Esophagus squamous epithelium (tissue), 5 donors: ENCODE measurements around the gene CYTH2. TPM values are rescaled to one million over a fixed set of nuclear protein-coding genes. Genes with fewer than 3 reads are reported as not detected.

Experiments
- DNase-seq: peaks from one replicate; lab custom pipeline; 2025; lab: John Stamatoyannopoulos, UW
- H3K27ac ChIP-seq, 4 donors: fragments of 200-600 bp; sonication (generic); one replicate each; pipeline ENCODE4 v1.5.1; 2016 to 2019; ENCODE audit warnings: mild to moderate bottlenecking in 1 of 4
- H3K27me3 ChIP-seq, 4 donors: fragments of 200-600 bp; sonication (generic); 1 replicate in 3 of 4; 2 replicates in 1 of 4; pipeline versions ENCODE4 v1.5.1 to v1.6.0; 2017 to 2021; ENCODE audit warnings: antibody characterized with exemption in 1 of 4
- H3K36me3 ChIP-seq, 3 donors: fragments of 200-600 bp; sonication (generic); one replicate each; pipeline ENCODE4 v1.5.1; 2016 to 2019
- H3K4me1 ChIP-seq, 3 donors: fragments of 200-600 bp; sonication (generic); one replicate each; pipeline ENCODE4 v1.5.1; 2017 to 2019
- H3K4me3 ChIP-seq, 4 donors: fragments of 200-600 bp; sonication (generic); 1 replicate in 3 of 4; 2 replicates in 1 of 4; pipeline ENCODE4 v1.5.1; 2016 to 2019; ENCODE audit warnings: mild to moderate bottlenecking in 2 of 4, moderate library complexity in 1 of 4
- H3K9me3 ChIP-seq, 3 donors: fragments of 200-600 bp; sonication (generic); one replicate each; pipeline ENCODE4 v1.5.1; 2016 to 2019
- POLR2A ChIP-seq, 4 donors: fragments of 450-650 bp; IDR thresholded peaks; one replicate each; pipeline ENCODE4 v1.6.1; 2017; ENCODE audit warnings: antibody characterized with exemption in 4 of 4, mild to moderate bottlenecking in 4 of 4, moderate library complexity in 3 of 4
- WGBS, 2 donors: methylation state at CpG; one replicate each; pipeline ENCODE4 v1.1.5; 2018; 5-methylcytosine and 5-hydroxymethylcytosine counted together
- intact Hi-C: fragments of 100-400 bp; cut with DNase I; formaldehyde crosslinking; loops from one replicate; pipeline ENCODE4 v1.15.0; 2022
- total RNA-seq, 4 donors: library from RNA; depleted of rRNA; stranded (reverse); fragments of >200 nt; gene quantifications; one replicate each; pipeline ENCODE4 v1.1.0, GENCODE V29; 2016
- TF ChIP-seq, protein P1 (sequence below), 6 experiments: fragments of 450-650 bp in 4 of 6; fragments of 200-600 bp in 2 of 6; sonication (generic) in 2 of 6; IDR thresholded peaks; one replicate each; pipeline ENCODE4 v1.5.1; 2016 to 2019; ENCODE audit warnings: antibody characterized with exemption in 6 of 6, mild to moderate bottlenecking in 4 of 6, moderate library complexity in 4 of 6
- donor health status: DM: yes; HTN: yes; CAD: no.

The CYTH2 gene
- total RNA-seq, 4 donors from 2014 or later: 40.8 to 101 (median 47.8) TPM

DNA sequence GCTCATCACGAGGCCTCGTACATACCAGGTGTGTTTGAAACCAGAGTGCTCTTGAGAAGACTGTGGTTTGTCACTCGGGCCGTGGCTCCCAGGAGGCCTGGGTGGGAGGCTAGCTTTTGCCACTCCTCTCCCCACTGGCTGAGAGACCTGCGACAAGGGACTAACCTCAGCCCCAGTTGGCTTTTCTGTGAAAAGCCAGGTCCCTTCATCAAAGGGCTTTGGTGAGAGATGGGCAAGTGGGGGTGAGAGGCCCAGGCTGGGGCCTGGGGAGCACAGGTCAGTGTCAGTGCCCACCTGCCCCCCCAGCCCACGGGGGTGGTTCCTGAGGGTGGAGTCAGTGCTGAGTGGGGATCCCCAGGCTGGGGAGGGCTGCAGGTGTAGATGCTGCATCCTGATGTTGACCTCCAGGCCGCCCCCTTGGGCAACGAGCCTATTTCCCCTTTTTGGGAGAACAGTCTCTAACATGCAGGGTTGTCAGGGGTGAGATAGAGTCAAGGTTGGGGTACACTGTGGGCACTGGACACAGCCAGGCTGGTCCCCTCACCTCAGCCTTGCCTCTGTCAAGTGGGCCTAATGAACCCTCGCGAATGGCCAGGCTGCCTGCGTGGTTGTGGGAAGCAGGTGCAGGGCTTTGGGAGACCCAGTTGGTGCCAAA lies 13.1 kb upstream of the CYTH2 start:
- Histone ChIP-seq H3K9me3 (no peaks in the 10 kb centered on the region), H3K27ac (no peak overlapping the region), H3K27me3 (no peaks in the 10 kb centered on the region), H3K36me3 (peaks cover 20 to 79% (median 34%) of the 10 kb centered on the region in 3 donors), H3K4me3 (no peak overlapping the region), H3K4me1 (peaks cover 0 to 13% (median 0%) of the 10 kb centered on the region in 3 donors)
- intact Hi-C loops: no loop called here
- TF ChIP-seq POLR2A (IDR thresholded peaks at IDR 0.05): no peak
- TF ChIP-seq, protein P1, sequence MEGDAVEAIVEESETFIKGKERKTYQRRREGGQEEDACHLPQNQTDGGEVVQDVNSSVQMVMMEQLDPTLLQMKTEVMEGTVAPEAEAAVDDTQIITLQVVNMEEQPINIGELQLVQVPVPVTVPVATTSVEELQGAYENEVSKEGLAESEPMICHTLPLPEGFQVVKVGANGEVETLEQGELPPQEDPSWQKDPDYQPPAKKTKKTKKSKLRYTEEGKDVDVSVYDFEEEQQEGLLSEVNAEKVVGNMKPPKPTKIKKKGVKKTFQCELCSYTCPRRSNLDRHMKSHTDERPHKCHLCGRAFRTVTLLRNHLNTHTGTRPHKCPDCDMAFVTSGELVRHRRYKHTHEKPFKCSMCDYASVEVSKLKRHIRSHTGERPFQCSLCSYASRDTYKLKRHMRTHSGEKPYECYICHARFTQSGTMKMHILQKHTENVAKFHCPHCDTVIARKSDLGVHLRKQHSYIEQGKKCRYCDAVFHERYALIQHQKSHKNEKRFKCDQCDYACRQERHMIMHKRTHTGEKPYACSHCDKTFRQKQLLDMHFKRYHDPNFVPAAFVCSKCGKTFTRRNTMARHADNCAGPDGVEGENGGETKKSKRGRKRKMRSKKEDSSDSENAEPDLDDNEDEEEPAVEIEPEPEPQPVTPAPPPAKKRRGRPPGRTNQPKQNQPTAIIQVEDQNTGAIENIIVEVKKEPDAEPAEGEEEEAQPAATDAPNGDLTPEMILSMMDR (IDR thresholded peaks at IDR 0.05): no peak
- no peak for DNase-seq
- WGBS, 2 donors: 80 to 97% methylated on average over 1 to 5 of the region's 11 CpGs

DNA sequence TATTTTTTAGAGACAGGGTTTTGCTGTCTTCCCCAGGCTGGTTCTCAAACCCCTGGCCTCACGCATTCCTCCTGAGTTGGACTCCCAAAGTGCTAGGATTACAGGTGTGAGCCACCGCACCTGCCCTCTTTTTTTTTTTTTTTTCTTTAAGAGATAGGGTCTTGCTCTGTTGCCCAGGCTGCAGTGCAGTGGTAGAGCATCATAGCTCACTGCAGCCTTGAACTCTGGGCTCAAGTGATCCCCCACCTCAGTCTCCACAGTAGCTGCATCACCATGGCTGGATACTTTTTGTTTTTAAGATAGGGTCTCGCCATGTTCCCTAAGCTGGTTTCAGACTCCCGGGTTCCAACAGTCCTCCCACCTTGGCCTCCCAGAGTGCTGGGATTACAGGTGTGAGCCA lies 12.3 kb upstream of the CYTH2 start:
- 91 to 97% methylated on average over 4 of the region's 4 CpGs for WGBS, 2 donors
- intact Hi-C loops: no loop called here
- no peak for DNase-seq

DNA sequence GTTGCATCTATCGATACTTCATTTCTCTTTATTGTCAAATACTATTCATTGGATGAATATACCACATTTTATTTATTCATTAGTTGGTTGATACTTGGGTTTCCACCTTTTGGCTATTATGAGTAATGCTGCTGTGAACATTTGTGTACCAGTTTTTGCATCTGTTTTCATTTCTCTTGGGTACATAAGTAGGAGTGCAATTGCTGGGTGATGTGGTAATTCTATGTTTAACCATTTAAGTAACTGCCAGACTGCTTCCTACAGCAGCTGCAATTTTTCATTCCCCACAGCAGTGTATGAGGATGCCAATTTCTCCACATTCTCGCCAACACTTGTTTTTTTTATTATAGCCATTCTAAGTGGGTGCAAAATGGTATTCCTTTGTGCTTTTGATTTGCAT lies 11.2 kb upstream of the CYTH2 start:
- WGBS, 2 donors: 83 to 90% methylated on average over 2 of the region's 2 CpGs
- no peak overlapping the region for H3K27ac ChIP-seq
- H3K4me1 ChIP-seq: peaks cover 0 to 2% (median 0%) of the 10 kb centered on the region in 3 donors
- no peaks in the 10 kb centered on the region for H3K27me3 ChIP-seq
- H3K9me3 ChIP-seq: no peaks in the 10 kb centered on the region
- H3K4me3 ChIP-seq: no peak overlapping the region
- no peak for TF ChIP-seq POLR2A (IDR thresholded peaks at IDR 0.05)
- no peak for DNase-seq
- intact Hi-C loops: no loop called here
- H3K36me3 ChIP-seq: peaks cover 14 to 77% (median 20%) of the 10 kb centered on the region in 3 donors

More for the DNA sequence above, 12.3 kb upstream of the CYTH2 start:
- Histone ChIP-seq H3K36me3 (peaks cover 20 to 79% (median 29%) of the 10 kb centered on the region in 3 donors), H3K4me1 (peaks cover 0 to 13% (median 0%) of the 10 kb centered on the region in 3 donors), H3K9me3 (no peaks in the 10 kb centered on the region), H3K4me3 (no peak overlapping the region), H3K27ac (no peak overlapping the region), H3K27me3 (no peaks in the 10 kb centered on the region)
- TF ChIP-seq, protein P1 (IDR thresholded peaks at IDR 0.05): no peak
- no peak for TF ChIP-seq POLR2A (IDR thresholded peaks at IDR 0.05)

DNA sequence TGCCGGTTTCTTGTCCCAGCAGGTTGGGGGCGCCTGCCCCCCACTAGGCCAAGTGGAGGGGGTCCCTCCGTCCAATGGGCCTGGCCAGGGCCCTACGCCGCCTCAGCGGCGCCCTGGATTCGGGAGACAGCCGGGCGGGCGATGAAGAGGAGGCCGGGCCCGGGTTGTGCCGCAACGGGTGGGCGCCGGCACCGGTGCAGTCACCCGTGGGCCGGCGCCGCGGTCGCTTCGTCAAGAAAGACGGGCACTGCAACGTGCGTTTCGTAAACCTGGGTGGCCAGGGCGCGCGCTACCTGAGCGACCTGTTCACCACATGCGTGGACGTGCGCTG lies 7.6 kb upstream of the CYTH2 start:
- WGBS, 2 donors: 74 to 94% methylated on average over 8 to 36 of the region's 36 CpGs
- Histone ChIP-seq H3K9me3 (no peaks in the 10 kb centered on the region), H3K27me3 (no peaks in the 10 kb centered on the region), H3K27ac (no peak overlapping the region), H3K4me1 (no peaks in the 10 kb centered on the region), H3K36me3 (peaks cover 0 to 41% (median 0%) of the 10 kb centered on the region in 3 donors), H3K4me3 (no peak overlapping the region)
- intact Hi-C loops: no loop called here
- TF ChIP-seq, protein P1 (IDR thresholded peaks at IDR 0.05): no peak
- no peak for TF ChIP-seq POLR2A (IDR thresholded peaks at IDR 0.05)
- no peak for DNase-seq

DNA sequence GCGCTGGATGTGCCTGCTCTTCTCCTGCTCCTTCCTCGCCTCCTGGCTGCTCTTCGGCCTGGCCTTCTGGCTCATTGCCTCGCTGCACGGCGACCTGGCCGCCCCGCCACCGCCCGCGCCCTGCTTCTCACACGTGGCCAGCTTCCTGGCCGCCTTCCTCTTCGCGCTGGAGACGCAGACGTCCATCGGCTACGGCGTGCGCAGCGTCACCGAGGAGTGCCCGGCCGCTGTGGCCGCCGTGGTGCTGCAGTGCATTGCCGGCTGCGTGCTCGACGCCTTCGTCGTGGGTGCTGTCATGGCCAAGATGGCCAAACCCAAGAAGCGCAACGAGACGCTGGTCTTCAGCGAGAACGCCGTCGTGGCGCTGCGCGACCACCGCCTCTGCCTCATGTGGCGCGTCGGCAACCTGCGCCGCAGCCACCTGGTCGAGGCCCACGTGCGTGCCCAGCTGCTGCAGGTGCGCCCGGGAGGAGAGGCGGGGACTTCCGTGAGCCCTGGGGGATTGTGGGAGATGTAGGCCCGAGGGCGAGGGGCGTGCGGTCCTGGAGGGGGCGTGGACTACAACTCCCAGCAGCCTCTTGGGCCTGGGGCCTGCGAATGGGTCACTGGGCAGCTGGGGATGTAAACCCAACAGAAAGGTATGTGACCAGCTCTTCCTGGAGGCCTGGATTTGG lies 7.0 kb upstream of the CYTH2 start:
- WGBS, 2 donors: 85 to 91% methylated on average over 9 to 23 of the region's 62 CpGs
- DNase-seq: no peak

More for the DNA sequence above, 7.0 kb upstream of the CYTH2 start:
- no peak overlapping the region for H3K4me3 ChIP-seq
- H3K9me3 ChIP-seq: no peaks in the 10 kb centered on the region
- H3K4me1 ChIP-seq: no peaks in the 10 kb centered on the region
- intact Hi-C loops: no loop called here
- no peaks in the 10 kb centered on the region for H3K27me3 ChIP-seq
- H3K27ac ChIP-seq: no peak overlapping the region
- H3K36me3 ChIP-seq: peaks cover 0 to 36% (median 0%) of the 10 kb centered on the region in 3 donors
- TF ChIP-seq, protein P1 (IDR thresholded peaks at IDR 0.05): no peak
- TF ChIP-seq POLR2A (IDR thresholded peaks at IDR 0.05): no peak
